Thyroid gland (tissue), 4 donors: ENCODE data around the gene PREX1.

Experiments
- CTCF ChIP-seq, 6 experiments: fragments of 200-600 bp in 3 of 6; fragments of 450-650 bp in 3 of 6; sonication (generic) in 3 of 6; IDR thresholded peaks; one replicate each; pipeline ENCODE4 v1.5.1; 2016 to 2019; ENCODE audit warnings: antibody characterized with exemption in 6 of 6, mild to moderate bottlenecking in 2 of 6, inconsistent platforms in 1 of 6, moderate library complexity in 1 of 6
- POLR2A ChIP-seq, 2 donors: fragments of 450-650 bp; IDR thresholded peaks; one replicate each; pipeline ENCODE4 v1.6.1; 2017; ENCODE audit warnings: antibody characterized with exemption in 2 of 2, mild to moderate bottlenecking in 2 of 2, moderate library complexity in 1 of 2

- TF ChIP-seq CTCF (IDR thresholded peaks at IDR 0.05) (no peak), POLR2A (IDR thresholded peaks at IDR 0.05) (no peak)
These were observed 64.4 kb downstream of the PREX1 start for GRCh38 chr20:48763216-48763914.
